Neuronal stem cell (in vitro differentiated cells): ENCODE data around the gene ASB2.

Experiments used
- DNase-seq: peaks from one replicate; pipeline ENCODE4 v3.0.0-alpha.2; 2013; ENCODE audit warnings: low spot score
- H2AFZ ChIP-seq: one replicate; pipeline ENCODE4 v1.6.1; 2013; ENCODE audit warnings: mild to moderate bottlenecking, low read length, inconsistent platforms
- H2AK5ac ChIP-seq: 2 replicates; pipeline ENCODE4 v1.6.1; 2013; ENCODE audit warnings: low read depth, mild to moderate bottlenecking, inconsistent platforms, low read length, moderate library complexity, mixed read lengths
- H2BK120ac ChIP-seq: 2 replicates; pipeline ENCODE4 v1.6.1; 2013; ENCODE audit warnings: low read depth, mild to moderate bottlenecking, inconsistent platforms, low read length, moderate library complexity, mixed read lengths
- H2BK12ac ChIP-seq: one replicate; pipeline ENCODE4 v1.6.1; 2013; ENCODE audit warnings: low read length, inconsistent platforms
- H2BK15ac ChIP-seq: 2 replicates; pipeline ENCODE4 v1.6.1; 2013; ENCODE audit warnings: mild to moderate bottlenecking, low read length, inconsistent platforms, mixed read lengths
- H2BK5ac ChIP-seq: one replicate; pipeline ENCODE4 v1.6.1; 2013; ENCODE audit warnings: inconsistent platforms, mild to moderate bottlenecking, low read length, moderate library complexity
- H3K14ac ChIP-seq: one replicate; pipeline ENCODE4 v1.6.1; 2013; ENCODE audit warnings: low read length, inconsistent platforms
- H3K18ac ChIP-seq: 2 replicates; pipeline ENCODE4 v1.6.1; 2013; ENCODE audit warnings: low read length, inconsistent platforms
- H3K23ac ChIP-seq: 2 replicates; pipeline ENCODE4 v1.6.1; 2013; ENCODE audit warnings: low read depth, mild to moderate bottlenecking, mixed read lengths, low read length, inconsistent platforms; ENCODE audit not compliant: poor library complexity
- H3K27ac ChIP-seq: replicated peaks from 3 replicates; pipeline ENCODE4 v1.5.1; 2013; ENCODE audit warnings: low read length, inconsistent platforms
- H3K27me3 ChIP-seq, 3 experiments: 2 replicates each; pipeline ENCODE4 v1.6.1; 2013; ENCODE audit warnings: low read length in 3 of 3, mild to moderate bottlenecking in 2 of 3, inconsistent platforms in 1 of 3, low read depth in 1 of 3, mixed read lengths in 1 of 3, moderate library complexity in 1 of 3; ENCODE audit not compliant: control insufficient read depth in 3 of 3, insufficient read depth in 3 of 3
- H3K36me3 ChIP-seq, 2 donors: replicated peaks in 1 of 2; 2 replicates each; pipeline ENCODE4 v1.6.1; 2013; ENCODE audit warnings: low read length in 2 of 2; ENCODE audit not compliant: control insufficient read depth in 2 of 2, insufficient read depth in 2 of 2
- H3K4ac ChIP-seq: 2 replicates; pipeline ENCODE4 v1.6.1; 2013; ENCODE audit warnings: inconsistent platforms, mild to moderate bottlenecking, low read length, moderate library complexity
- H3K4me1 ChIP-seq, 2 donors: 1 replicate in 1 of 2; 2 replicates in 1 of 2; pipeline ENCODE4 v1.6.1; 2013; ENCODE audit warnings: low read length in 2 of 2, low read depth in 1 of 2; ENCODE audit not compliant: control insufficient read depth in 2 of 2, insufficient read depth in 1 of 2
- H3K4me2 ChIP-seq: one replicate; pipeline ENCODE4 v1.6.1; 2013; ENCODE audit warnings: mild to moderate bottlenecking, low read length, inconsistent platforms; ENCODE audit not compliant: insufficient read depth, poor library complexity, severe bottlenecking
- H3K4me3 ChIP-seq, 2 donors: 2 replicates each; pipeline ENCODE4 v1.5.1; 2013; ENCODE audit warnings: low read length in 2 of 2, mild to moderate bottlenecking in 2 of 2, inconsistent platforms in 1 of 2, moderate library complexity in 1 of 2
- H3K79me1 ChIP-seq: one replicate; pipeline ENCODE4 v1.6.1; 2013; ENCODE audit warnings: low read depth, mild to moderate bottlenecking, inconsistent platforms, low read length, moderate library complexity
- H3K9ac ChIP-seq: one replicate; pipeline ENCODE4 v1.6.1; 2013; ENCODE audit warnings: mild to moderate bottlenecking, low read depth, low read length, inconsistent platforms; ENCODE audit not compliant: poor library complexity
- H3K9me3 ChIP-seq, 2 donors: replicated peaks in 1 of 2; 2 replicates each; pipeline versions ENCODE3 to v1.6.1; 2013; ENCODE audit warnings: low read length in 2 of 2, mild to moderate bottlenecking in 2 of 2, inconsistent platforms in 1 of 2, low read depth in 1 of 2, mixed read lengths in 1 of 2, moderate library complexity in 1 of 2; ENCODE audit not compliant: control insufficient read depth in 2 of 2, insufficient read depth in 1 of 2
- H4K8ac ChIP-seq: one replicate; pipeline ENCODE4 v1.6.1; 2013; ENCODE audit warnings: low read depth, mild to moderate bottlenecking, inconsistent platforms, low read length, moderate library complexity
- H4K91ac ChIP-seq: one replicate; pipeline ENCODE4 v1.6.1; 2013; ENCODE audit warnings: low read length, low read depth, mild to moderate bottlenecking, inconsistent platforms; ENCODE audit not compliant: poor library complexity
- WGBS, 2 donors: extraction: QIAGEN DNeasy Blood & Tissue Kit; methylation state at CpG; one replicate each; pipeline ENCODE4 v1.1.7; 2013; ENCODE audit warnings: missing lambda C conversion rate in 2 of 2, mixed read lengths in 1 of 2; ENCODE audit not compliant: insufficient read length in 2 of 2, insufficient replicate concordance in 1 of 2; ENCODE audit errors: extremely low coverage in 2 of 2; 5-methylcytosine and 5-hydroxymethylcytosine counted together

The ASB2 gene

GRCh38 chr14:93943930-93944329 is 32.4 kb downstream of the ASB2 start:
- no peak overlapping the region for H3K18ac ChIP-seq
- no peak for DNase-seq
- H3K36me3 ChIP-seq = no peaks in the 10 kb centered on the region
- no peak overlapping the region for H4K8ac ChIP-seq
- no peak overlapping the region for H2BK12ac ChIP-seq
- H2BK120ac ChIP-seq = no peak overlapping the region
- no peak overlapping the region for H2AK5ac ChIP-seq
- no peak overlapping the region for H3K4me3 ChIP-seq
- H3K9ac ChIP-seq = no peak overlapping the region
- no peak overlapping the region for H2AFZ ChIP-seq
- peaks cover 7 to 13% of the 10 kb centered on the region in 2 donors for H3K4me1 ChIP-seq
- no peak overlapping the region for H2BK15ac ChIP-seq
- H2BK5ac ChIP-seq = no peak overlapping the region
- peaks cover 3 to 54% (median 5%) of the 10 kb centered on the region in 3 experiments for H3K27me3 ChIP-seq
- no peak overlapping the region for H3K14ac ChIP-seq
- no CpG with 5 or more reads among the region's 9 CpGs for WGBS, 2 donors
- no peak overlapping the region for H4K91ac ChIP-seq
- no peaks in the 10 kb centered on the region for H3K79me1 ChIP-seq
- peaks cover 0 to 3% of the 10 kb centered on the region in 2 donors for H3K9me3 ChIP-seq
- no peak overlapping the region for H3K27ac ChIP-seq
- no peak overlapping the region for H3K4ac ChIP-seq
- H3K23ac ChIP-seq = no peak overlapping the region
- no peak overlapping the region for H3K4me2 ChIP-seq

GRCh38 chr14:93943052-93943451 is 33.3 kb downstream of the ASB2 start:
- WGBS, 2 donors = no CpG with 5 or more reads among the region's 10 CpGs
- Histone ChIP-seq H3K4me3 (no peak overlapping the region), H3K4me1 (peaks cover 7 to 13% of the 10 kb centered on the region in 2 donors), H4K8ac (no peak overlapping the region), H3K27me3 (peaks cover 4 to 57% (median 11%) of the 10 kb centered on the region in 3 experiments), H2BK120ac (no peak overlapping the region), H3K4me2 (no peak overlapping the region), H2AFZ (no peak overlapping the region), H3K9ac (no peak overlapping the region), H2BK15ac (no peak overlapping the region), H3K18ac (no peak overlapping the region), H3K9me3 (peaks cover 0 to 4% of the 10 kb centered on the region in 2 donors), H3K36me3 (no peaks in the 10 kb centered on the region), H3K27ac (no peak overlapping the region), H3K79me1 (no peaks in the 10 kb centered on the region), H2BK12ac (no peak overlapping the region), H3K14ac (no peak overlapping the region), H2AK5ac (no peak overlapping the region), H4K91ac (no peak overlapping the region), H3K23ac (no peak overlapping the region), H3K4ac (no peak overlapping the region), H2BK5ac (no peak overlapping the region)
- DNase-seq = no peak

- no peak overlapping the region for H4K91ac ChIP-seq
- peaks cover 7 to 11% of the 10 kb centered on the region in 2 donors for H3K4me1 ChIP-seq
- no peak overlapping the region for H3K4me2 ChIP-seq
- no peak overlapping the region for H3K23ac ChIP-seq
- H3K18ac ChIP-seq = peak overlapping the region; percentile 25
- no peak overlapping the region for H2BK12ac ChIP-seq
- no peak overlapping the region for H3K4ac ChIP-seq
- no peaks in the 10 kb centered on the region for H3K79me1 ChIP-seq
- H3K9me3 ChIP-seq = peaks cover 0 to 4% of the 10 kb centered on the region in 2 donors
- DNase-seq = no peak
- no peak overlapping the region for H2BK5ac ChIP-seq
- no peak overlapping the region for H3K14ac ChIP-seq
- H3K36me3 ChIP-seq = no peaks in the 10 kb centered on the region
- no peak overlapping the region for H3K27ac ChIP-seq
- H2AFZ ChIP-seq = peak overlapping the region; percentile 51
- WGBS, 2 donors = no CpG with 5 or more reads among the region's 16 CpGs
- H4K8ac ChIP-seq = no peak overlapping the region
- peaks cover 4 to 62% (median 13%) of the 10 kb centered on the region in 3 experiments for H3K27me3 ChIP-seq
- H2AK5ac ChIP-seq = peak overlapping the region; percentile 32
- H3K9ac ChIP-seq = no peak overlapping the region
- H3K4me3 ChIP-seq = no peak overlapping the region
- H2BK15ac ChIP-seq = no peak overlapping the region
- no peak overlapping the region for H2BK120ac ChIP-seq
Measured at GRCh38 chr14:93941293-93941910, 35.0 kb downstream of the ASB2 start.

- H3K27ac ChIP-seq = no peak overlapping the region
- H2BK12ac ChIP-seq = no peak overlapping the region
- no peak overlapping the region for H2AK5ac ChIP-seq
- no peak overlapping the region for H3K9ac ChIP-seq
- H3K4me2 ChIP-seq = no peak overlapping the region
- no peak overlapping the region for H3K23ac ChIP-seq
- peaks cover 4 to 53% (median 13%) of the 10 kb centered on the region in 3 experiments for H3K27me3 ChIP-seq
- no peak overlapping the region for H4K8ac ChIP-seq
- H3K4me1 ChIP-seq = peaks cover 13 to 14% of the 10 kb centered on the region in 2 donors
- WGBS, 2 donors = no CpG with 5 or more reads among the region's 6 CpGs
- H3K36me3 ChIP-seq = no peaks in the 10 kb centered on the region
- no peak overlapping the region for H3K18ac ChIP-seq
- no peak overlapping the region for H4K91ac ChIP-seq
- no peaks in the 10 kb centered on the region for H3K79me1 ChIP-seq
- peaks cover 0 to 4% of the 10 kb centered on the region in 2 donors for H3K9me3 ChIP-seq
- H3K4me3 ChIP-seq = no peak overlapping the region
- H2BK5ac ChIP-seq = no peak overlapping the region
- no peak overlapping the region for H2AFZ ChIP-seq
- H3K4ac ChIP-seq = no peak overlapping the region
- no peak for DNase-seq
- H3K14ac ChIP-seq = no peak overlapping the region
- H2BK120ac ChIP-seq = no peak overlapping the region
- no peak overlapping the region for H2BK15ac ChIP-seq
Measured at GRCh38 chr14:93940437-93940836, 35.9 kb downstream of the ASB2 start.
